GM12878 (cell line): Measurements from ENCODE around the gene MR1. TPM values are rescaled to one million over a fixed set of nuclear protein-coding genes. Genes with fewer than 3 reads are reported as not detected.
A peak's percentile ranks its signal among the peaks of the same experiment; 100 is the strongest.

Experiments used
- BHLHE40 ChIP-seq, 2 experiments: fragments of 450-650 bp in 1 of 2; IDR thresholded peaks; 2 replicates each; pipeline ENCODE4 v1.6.1; 2011 to 2017; ENCODE audit warnings: low read depth in 2 of 2, borderline replicate concordance in 1 of 2, improper control_type of control experiment in 1 of 2, low read length in 1 of 2, mild to moderate bottlenecking in 1 of 2
- BRCA1 ChIP-seq: IDR thresholded peaks from 2 replicates; pipeline ENCODE4 v1.6.1; 2011; ENCODE audit warnings: low read depth, low read length, improper control_type of control experiment
- CBFB ChIP-seq: IDR thresholded peaks from 2 replicates; pipeline ENCODE4 v1.6.1; 2016; ENCODE audit warnings: antibody characterized with exemption, low read depth
- CREB1 ChIP-seq: IDR thresholded peaks from 2 replicates; pipeline ENCODE4 v1.6.1; 2012; ENCODE audit warnings: low read depth, mild to moderate bottlenecking, inconsistent platforms
- EGR1 ChIP-seq, 2 experiments: IDR thresholded peaks; 1 replicate in 1 of 2; 2 replicates in 1 of 2; pipeline ENCODE4 v1.6.1; 2011 to 2012; ENCODE audit warnings: low read depth in 2 of 2, low read length in 2 of 2, borderline replicate concordance in 1 of 2, mild to moderate bottlenecking in 1 of 2, moderate library complexity in 1 of 2
- ESRRA ChIP-seq: IDR thresholded peaks from 2 replicates; pipeline ENCODE4 v1.6.1; 2012; ENCODE audit warnings: mild to moderate bottlenecking, low read length, improper control_type of control experiment
- GABPA ChIP-seq: IDR thresholded peaks from 2 replicates; pipeline ENCODE4 v1.6.1; 2014; ENCODE audit warnings: antibody characterized with exemption, low read depth, mild to moderate bottlenecking, inconsistent platforms
- HDGF ChIP-seq: fragments of 450-650 bp; IDR thresholded peaks from 2 replicates; pipeline ENCODE4 v1.6.1; 2016; ENCODE audit warnings: antibody characterized with exemption
- JUND ChIP-seq: IDR thresholded peaks from 2 replicates; pipeline ENCODE4 v1.6.1; 2012; ENCODE audit warnings: low read depth, mild to moderate bottlenecking, low read length, improper control_type of control experiment, moderate library complexity
- KAT2A ChIP-seq: conservative IDR thresholded peaks from 2 replicates; pipeline ENCODE4 v1.6.1; 2011; ENCODE audit warnings: low read depth, low read length; ENCODE audit not compliant: control insufficient read depth
- PAX5 ChIP-seq: IDR thresholded peaks from 2 replicates; pipeline ENCODE4 v1.6.1; 2011; ENCODE audit warnings: low read depth, low read length, borderline replicate concordance
- POU2F2 ChIP-seq: IDR thresholded peaks from 3 replicates; pipeline ENCODE4 v1.6.1; 2011; ENCODE audit warnings: low read depth, mild to moderate bottlenecking, low read length, borderline replicate concordance
- RUNX3 ChIP-seq: IDR thresholded peaks from 2 replicates; pipeline ENCODE4 v1.6.1; 2012; ENCODE audit warnings: low read length, inconsistent platforms
- TAF1 ChIP-seq: IDR thresholded peaks from 2 replicates; pipeline ENCODE4 v1.6.1; 2011; ENCODE audit warnings: mild to moderate bottlenecking, low read depth, low read length, borderline replicate concordance
- WRNIP1 ChIP-seq: IDR thresholded peaks from 2 replicates; pipeline ENCODE4 v1.6.1; 2011; ENCODE audit warnings: low read depth, low read length, improper control_type of control experiment, borderline replicate concordance
- polyA plus RNA-seq, 11 experiments: library from polyadenylated mRNA; depleted of rRNA in 4 of 11; unstranded in 6 of 11; stranded (reverse) in 5 of 11; fragments of >200 nt; fragmentation: Nextera tagmentation in 4 of 11; fragmentation: Illumina TruSeq in 1 of 11; extraction: Ambion mirVana in 4 of 11; extraction: Trizol in 1 of 11; gene quantifications; 1 replicate in 1 of 11; 2 replicates in 10 of 11; pipeline versions ENCODE4 v1.2.1 to v1.2.3, GENCODE V29; 2011 to 2016; ENCODE audit warnings: inconsistent platforms in 2 of 11, missing spikeins in 2 of 11, low read depth in 1 of 11
- total RNA-seq, 4 experiments: library from RNA; depleted of rRNA in 3 of 4; stranded (reverse); fragments of >200 nt in 3 of 4; fragmentation: Illumina TruSeq in 1 of 4; extraction: Trizol in 1 of 4; gene quantifications; 2 replicates each; pipeline versions ENCODE4 v1.2.1 to v1.2.3, GENCODE V29; 2013 to 2021
- TF ChIP-seq, protein P1 (sequence below): IDR thresholded peaks from 2 replicates; pipeline ENCODE4 v1.6.1; 2012; ENCODE audit warnings: mild to moderate bottlenecking, low read depth, low read length
- TF ChIP-seq, protein P2 (sequence below), 3 experiments: IDR thresholded peaks in 2 of 3; conservative IDR thresholded peaks in 1 of 3; 2 replicates each; pipeline ENCODE4 v1.5.1; 2011; ENCODE audit warnings: low read depth in 3 of 3, low read length in 3 of 3, mild to moderate bottlenecking in 3 of 3, control low read depth in 2 of 3, moderate library complexity in 2 of 3, inconsistent platforms in 1 of 3, mixed read lengths in 1 of 3; ENCODE audit not compliant: control insufficient read depth in 2 of 3, insufficient read depth in 1 of 3; ENCODE audit errors: extremely low read depth in 1 of 3
- TF ChIP-seq, protein P3 (sequence below): IDR thresholded peaks from 2 replicates; pipeline ENCODE4 v1.6.1; 2012; ENCODE audit warnings: improper control_type of control experiment, low read depth, low read length; ENCODE audit not compliant: insufficient replicate concordance
- TF ChIP-seq, protein P4 (sequence below): fragments of 450-650 bp; IDR thresholded peaks from 2 replicates; pipeline ENCODE4 v1.6.1; 2014; ENCODE audit warnings: mild to moderate bottlenecking

MR1 gene
- total and polyA plus RNA-seq, 10 of the 15 experiments (the other 5 are each of a cell fraction or from before 2014, with no cell fraction given), result 24.7 to 65.9 (median 30.9) TPM

DNA sequence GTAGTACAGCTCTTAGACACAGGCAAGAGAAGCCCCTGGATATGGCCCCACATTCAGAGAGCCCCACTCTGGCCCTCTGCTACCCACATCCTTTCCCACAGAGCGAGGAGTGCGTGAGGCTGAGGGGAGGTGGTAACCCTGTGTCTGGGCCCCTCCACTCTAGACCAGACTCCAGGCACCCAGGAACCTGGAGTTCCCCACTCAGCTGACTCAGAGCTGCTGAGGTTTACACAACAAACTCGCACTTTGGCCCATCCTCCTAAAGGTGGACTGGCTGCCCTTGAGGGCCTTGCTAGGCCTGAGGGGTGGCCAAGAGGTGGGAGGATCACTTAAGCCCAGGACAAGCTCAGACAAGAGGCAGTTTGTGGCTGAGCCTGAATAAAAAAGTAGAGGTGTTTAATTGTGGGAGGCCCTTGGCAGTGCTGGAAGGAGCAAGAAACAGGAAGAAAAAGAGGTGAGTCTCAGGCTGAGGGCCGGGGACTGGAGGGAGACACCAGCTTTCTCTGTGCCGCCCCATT is 10.7 kb downstream of the MR1 start (continued):
- TF ChIP-seq, protein P1, sequence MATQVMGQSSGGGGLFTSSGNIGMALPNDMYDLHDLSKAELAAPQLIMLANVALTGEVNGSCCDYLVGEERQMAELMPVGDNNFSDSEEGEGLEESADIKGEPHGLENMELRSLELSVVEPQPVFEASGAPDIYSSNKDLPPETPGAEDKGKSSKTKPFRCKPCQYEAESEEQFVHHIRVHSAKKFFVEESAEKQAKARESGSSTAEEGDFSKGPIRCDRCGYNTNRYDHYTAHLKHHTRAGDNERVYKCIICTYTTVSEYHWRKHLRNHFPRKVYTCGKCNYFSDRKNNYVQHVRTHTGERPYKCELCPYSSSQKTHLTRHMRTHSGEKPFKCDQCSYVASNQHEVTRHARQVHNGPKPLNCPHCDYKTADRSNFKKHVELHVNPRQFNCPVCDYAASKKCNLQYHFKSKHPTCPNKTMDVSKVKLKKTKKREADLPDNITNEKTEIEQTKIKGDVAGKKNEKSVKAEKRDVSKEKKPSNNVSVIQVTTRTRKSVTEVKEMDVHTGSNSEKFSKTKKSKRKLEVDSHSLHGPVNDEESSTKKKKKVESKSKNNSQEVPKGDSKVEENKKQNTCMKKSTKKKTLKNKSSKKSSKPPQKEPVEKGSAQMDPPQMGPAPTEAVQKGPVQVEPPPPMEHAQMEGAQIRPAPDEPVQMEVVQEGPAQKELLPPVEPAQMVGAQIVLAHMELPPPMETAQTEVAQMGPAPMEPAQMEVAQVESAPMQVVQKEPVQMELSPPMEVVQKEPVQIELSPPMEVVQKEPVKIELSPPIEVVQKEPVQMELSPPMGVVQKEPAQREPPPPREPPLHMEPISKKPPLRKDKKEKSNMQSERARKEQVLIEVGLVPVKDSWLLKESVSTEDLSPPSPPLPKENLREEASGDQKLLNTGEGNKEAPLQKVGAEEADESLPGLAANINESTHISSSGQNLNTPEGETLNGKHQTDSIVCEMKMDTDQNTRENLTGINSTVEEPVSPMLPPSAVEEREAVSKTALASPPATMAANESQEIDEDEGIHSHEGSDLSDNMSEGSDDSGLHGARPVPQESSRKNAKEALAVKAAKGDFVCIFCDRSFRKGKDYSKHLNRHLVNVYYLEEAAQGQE, result no peak
- TF ChIP-seq ESRRA (no peak), RUNX3 (peak; percentile 85), HDGF (no peak), BRCA1 (no peak), GABPA (no peak), KAT2A (no peak), TAF1 (no peak), BHLHE40 (IDR thresholded peaks at IDR 0.05; ENCODE audit: borderline replicate concordance in 1 of 2, low read depth in 2 of 2, low read length in 1 of 2) (peak; percentile 49 to 75; a peak in 3 of 4 replicates), POU2F2 (no peak), CREB1 (0 out of 2 replicates have a peak, but pooled peaks have one; percentile 30), JUND (no peak), EGR1 (IDR thresholded peaks at IDR 0.05; ENCODE audit: borderline replicate concordance in 1 of 2, low read depth in 2 of 2, low read length in 2 of 2) (peak in 1 of 2 experiments; percentile 38; a peak in 1 of 3 replicates), WRNIP1 (no peak), PAX5 (no peak), CBFB (no peak)
- TF ChIP-seq, protein P2, sequence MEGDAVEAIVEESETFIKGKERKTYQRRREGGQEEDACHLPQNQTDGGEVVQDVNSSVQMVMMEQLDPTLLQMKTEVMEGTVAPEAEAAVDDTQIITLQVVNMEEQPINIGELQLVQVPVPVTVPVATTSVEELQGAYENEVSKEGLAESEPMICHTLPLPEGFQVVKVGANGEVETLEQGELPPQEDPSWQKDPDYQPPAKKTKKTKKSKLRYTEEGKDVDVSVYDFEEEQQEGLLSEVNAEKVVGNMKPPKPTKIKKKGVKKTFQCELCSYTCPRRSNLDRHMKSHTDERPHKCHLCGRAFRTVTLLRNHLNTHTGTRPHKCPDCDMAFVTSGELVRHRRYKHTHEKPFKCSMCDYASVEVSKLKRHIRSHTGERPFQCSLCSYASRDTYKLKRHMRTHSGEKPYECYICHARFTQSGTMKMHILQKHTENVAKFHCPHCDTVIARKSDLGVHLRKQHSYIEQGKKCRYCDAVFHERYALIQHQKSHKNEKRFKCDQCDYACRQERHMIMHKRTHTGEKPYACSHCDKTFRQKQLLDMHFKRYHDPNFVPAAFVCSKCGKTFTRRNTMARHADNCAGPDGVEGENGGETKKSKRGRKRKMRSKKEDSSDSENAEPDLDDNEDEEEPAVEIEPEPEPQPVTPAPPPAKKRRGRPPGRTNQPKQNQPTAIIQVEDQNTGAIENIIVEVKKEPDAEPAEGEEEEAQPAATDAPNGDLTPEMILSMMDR (IDR thresholded peaks at IDR 0.05 in 2 of 3, conservative IDR thresholded peaks at IDR 0.05 in 1 of 3; ENCODE audit: control insufficient read depth in 2 of 3, extremely low read depth in 1 of 3, insufficient read depth in 1 of 3, low read depth in 3 of 3, low read length in 3 of 3), result no peak
- TF ChIP-seq, protein P3, sequence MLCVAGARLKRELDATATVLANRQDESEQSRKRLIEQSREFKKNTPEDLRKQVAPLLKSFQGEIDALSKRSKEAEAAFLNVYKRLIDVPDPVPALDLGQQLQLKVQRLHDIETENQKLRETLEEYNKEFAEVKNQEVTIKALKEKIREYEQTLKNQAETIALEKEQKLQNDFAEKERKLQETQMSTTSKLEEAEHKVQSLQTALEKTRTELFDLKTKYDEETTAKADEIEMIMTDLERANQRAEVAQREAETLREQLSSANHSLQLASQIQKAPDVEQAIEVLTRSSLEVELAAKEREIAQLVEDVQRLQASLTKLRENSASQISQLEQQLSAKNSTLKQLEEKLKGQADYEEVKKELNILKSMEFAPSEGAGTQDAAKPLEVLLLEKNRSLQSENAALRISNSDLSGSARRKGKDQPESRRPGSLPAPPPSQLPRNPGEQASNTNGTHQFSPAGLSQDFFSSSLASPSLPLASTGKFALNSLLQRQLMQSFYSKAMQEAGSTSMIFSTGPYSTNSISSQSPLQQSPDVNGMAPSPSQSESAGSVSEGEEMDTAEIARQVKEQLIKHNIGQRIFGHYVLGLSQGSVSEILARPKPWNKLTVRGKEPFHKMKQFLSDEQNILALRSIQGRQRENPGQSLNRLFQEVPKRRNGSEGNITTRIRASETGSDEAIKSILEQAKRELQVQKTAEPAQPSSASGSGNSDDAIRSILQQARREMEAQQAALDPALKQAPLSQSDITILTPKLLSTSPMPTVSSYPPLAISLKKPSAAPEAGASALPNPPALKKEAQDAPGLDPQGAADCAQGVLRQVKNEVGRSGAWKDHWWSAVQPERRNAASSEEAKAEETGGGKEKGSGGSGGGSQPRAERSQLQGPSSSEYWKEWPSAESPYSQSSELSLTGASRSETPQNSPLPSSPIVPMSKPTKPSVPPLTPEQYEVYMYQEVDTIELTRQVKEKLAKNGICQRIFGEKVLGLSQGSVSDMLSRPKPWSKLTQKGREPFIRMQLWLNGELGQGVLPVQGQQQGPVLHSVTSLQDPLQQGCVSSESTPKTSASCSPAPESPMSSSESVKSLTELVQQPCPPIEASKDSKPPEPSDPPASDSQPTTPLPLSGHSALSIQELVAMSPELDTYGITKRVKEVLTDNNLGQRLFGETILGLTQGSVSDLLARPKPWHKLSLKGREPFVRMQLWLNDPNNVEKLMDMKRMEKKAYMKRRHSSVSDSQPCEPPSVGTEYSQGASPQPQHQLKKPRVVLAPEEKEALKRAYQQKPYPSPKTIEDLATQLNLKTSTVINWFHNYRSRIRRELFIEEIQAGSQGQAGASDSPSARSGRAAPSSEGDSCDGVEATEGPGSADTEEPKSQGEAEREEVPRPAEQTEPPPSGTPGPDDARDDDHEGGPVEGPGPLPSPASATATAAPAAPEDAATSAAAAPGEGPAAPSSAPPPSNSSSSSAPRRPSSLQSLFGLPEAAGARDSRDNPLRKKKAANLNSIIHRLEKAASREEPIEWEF, result no peak
- TF ChIP-seq, protein P4, sequence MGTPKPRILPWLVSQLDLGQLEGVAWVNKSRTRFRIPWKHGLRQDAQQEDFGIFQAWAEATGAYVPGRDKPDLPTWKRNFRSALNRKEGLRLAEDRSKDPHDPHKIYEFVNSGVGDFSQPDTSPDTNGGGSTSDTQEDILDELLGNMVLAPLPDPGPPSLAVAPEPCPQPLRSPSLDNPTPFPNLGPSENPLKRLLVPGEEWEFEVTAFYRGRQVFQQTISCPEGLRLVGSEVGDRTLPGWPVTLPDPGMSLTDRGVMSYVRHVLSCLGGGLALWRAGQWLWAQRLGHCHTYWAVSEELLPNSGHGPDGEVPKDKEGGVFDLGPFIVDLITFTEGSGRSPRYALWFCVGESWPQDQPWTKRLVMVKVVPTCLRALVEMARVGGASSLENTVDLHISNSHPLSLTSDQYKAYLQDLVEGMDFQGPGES, result no peak
